Esophagus squamous epithelium (tissue), 5 donors: ENCODE measurements around the gene CCDC175. TPM values are rescaled to one million over a fixed set of nuclear protein-coding genes. Genes with fewer than 3 reads are reported as not detected.

ENCODE experiments used
- DNase-seq: peaks from one replicate; lab custom pipeline; 2025; lab: John Stamatoyannopoulos, UW
- H3K27ac ChIP-seq, 4 donors: fragments of 200-600 bp; sonication (generic); one replicate each; pipeline ENCODE4 v1.5.1; 2016 to 2019; ENCODE audit warnings: mild to moderate bottlenecking in 1 of 4
- H3K27me3 ChIP-seq, 4 donors: fragments of 200-600 bp; sonication (generic); 1 replicate in 3 of 4; 2 replicates in 1 of 4; pipeline versions ENCODE4 v1.5.1 to v1.6.0; 2017 to 2021; ENCODE audit warnings: antibody characterized with exemption in 1 of 4
- H3K36me3 ChIP-seq, 3 donors: fragments of 200-600 bp; sonication (generic); one replicate each; pipeline ENCODE4 v1.5.1; 2016 to 2019
- H3K4me1 ChIP-seq, 3 donors: fragments of 200-600 bp; sonication (generic); one replicate each; pipeline ENCODE4 v1.5.1; 2017 to 2019
- H3K4me3 ChIP-seq, 4 donors: fragments of 200-600 bp; sonication (generic); 1 replicate in 3 of 4; 2 replicates in 1 of 4; pipeline ENCODE4 v1.5.1; 2016 to 2019; ENCODE audit warnings: mild to moderate bottlenecking in 2 of 4, moderate library complexity in 1 of 4
- H3K9me3 ChIP-seq, 3 donors: fragments of 200-600 bp; sonication (generic); one replicate each; pipeline ENCODE4 v1.5.1; 2016 to 2019
- CTCF ChIP-seq, 6 experiments: fragments of 450-650 bp in 4 of 6; fragments of 200-600 bp in 2 of 6; sonication (generic) in 2 of 6; IDR thresholded peaks; one replicate each; pipeline ENCODE4 v1.5.1; 2016 to 2019; ENCODE audit warnings: antibody characterized with exemption in 6 of 6, mild to moderate bottlenecking in 4 of 6, moderate library complexity in 4 of 6
- POLR2A ChIP-seq, 4 donors: fragments of 450-650 bp; IDR thresholded peaks; one replicate each; pipeline ENCODE4 v1.6.1; 2017; ENCODE audit warnings: antibody characterized with exemption in 4 of 4, mild to moderate bottlenecking in 4 of 4, moderate library complexity in 3 of 4
- WGBS, 2 donors: methylation state at CpG; one replicate each; pipeline ENCODE4 v1.1.5; 2018; 5-methylcytosine and 5-hydroxymethylcytosine counted together
- intact Hi-C: fragments of 100-400 bp; cut with DNase I; formaldehyde crosslinking; loops from one replicate; pipeline ENCODE4 v1.15.0; 2022
- total RNA-seq, 4 donors: library from RNA; depleted of rRNA; stranded (reverse); fragments of >200 nt; gene quantifications; one replicate each; pipeline ENCODE4 v1.1.0, GENCODE V29; 2016
- donor health status: DM: yes; HTN: yes; CAD: no.

CCDC175 gene
- total RNA-seq, 4 donors from 2014 or later: not detected

- Histone ChIP-seq H3K27me3 (peaks cover 0 to 3% (median 0%) of the 10 kb centered on the region in 4 donors), H3K9me3 (no peaks in the 10 kb centered on the region), H3K27ac (no peak overlapping the region), H3K4me3 (no peak overlapping the region), H3K36me3 (peaks cover 0 to 15% (median 0%) of the 10 kb centered on the region in 3 donors), H3K4me1 (no peaks in the 10 kb centered on the region)
- no peak for DNase-seq
- TF ChIP-seq CTCF (IDR thresholded peaks at IDR 0.05) (peak; percentile 20 to 75 (median 61)), POLR2A (IDR thresholded peaks at IDR 0.05) (no peak)
- intact Hi-C loops: no loop called here
Measured at GRCh38 chr14:59507063-59507751, 69.4 kb downstream of the CCDC175 start.

- TF ChIP-seq POLR2A (IDR thresholded peaks at IDR 0.05) (no peak), CTCF (IDR thresholded peaks at IDR 0.05) (no peak)
- no peaks in the 10 kb centered on the region for H3K9me3 ChIP-seq
- H3K4me3 ChIP-seq: no peak overlapping the region
- no peaks in the 10 kb centered on the region for H3K27me3 ChIP-seq
- intact Hi-C loops: no loop called here
- DNase-seq: no peak
- WGBS, 2 donors: 70 to 73% methylated on average over 4 of the region's 4 CpGs
- no peak overlapping the region for H3K27ac ChIP-seq
- H3K36me3 ChIP-seq: peaks cover 0 to 35% (median 0%) of the 10 kb centered on the region in 3 donors
- no peaks in the 10 kb centered on the region for H3K4me1 ChIP-seq
Measured at GRCh38 chr14:59503256-59503655, 73.4 kb downstream of the CCDC175 start.

- Histone ChIP-seq H3K4me1 (no peaks in the 10 kb centered on the region), H3K27ac (no peak overlapping the region), H3K4me3 (no peak overlapping the region), H3K27me3 (no peaks in the 10 kb centered on the region), H3K36me3 (peaks cover 0 to 57% (median 0%) of the 10 kb centered on the region in 3 donors), H3K9me3 (no peaks in the 10 kb centered on the region)
- DNase-seq: no peak
- 72 to 84% methylated on average over 3 of the region's 3 CpGs for WGBS, 2 donors
- intact Hi-C loops: no loop called here
- no peak for TF ChIP-seq CTCF (IDR thresholded peaks at IDR 0.05)
Measured at GRCh38 chr14:59500732-59501131, 75.9 kb downstream of the CCDC175 start.

- Histone ChIP-seq H3K4me1 (no peaks in the 10 kb centered on the region), H3K9me3 (no peaks in the 10 kb centered on the region), H3K27ac (no peak overlapping the region), H3K4me3 (no peak overlapping the region), H3K36me3 (peaks cover 4 to 99% (median 4%) of the 10 kb centered on the region in 3 donors), H3K27me3 (no peaks in the 10 kb centered on the region)
- intact Hi-C loops: no loop called here
- 71 to 74% methylated on average over 1 of the region's 1 CpG for WGBS, 2 donors
- TF ChIP-seq CTCF (IDR thresholded peaks at IDR 0.05): no peak
- no peak for TF ChIP-seq POLR2A (IDR thresholded peaks at IDR 0.05)
- DNase-seq: no peak
Measured at GRCh38 chr14:59492384-59492783, 84.2 kb downstream of the CCDC175 start.

GRCh38 chr14:59490756-59491155 is 85.9 kb downstream of the CCDC175 start:
- WGBS, 2 donors: 81 to 86% methylated on average over 3 of the region's 3 CpGs
- intact Hi-C loops: no loop called here
- H3K4me3 ChIP-seq: no peak overlapping the region
- H3K27ac ChIP-seq: no peak overlapping the region
- DNase-seq: no peak
- no peaks in the 10 kb centered on the region for H3K9me3 ChIP-seq
- no peak for TF ChIP-seq POLR2A (IDR thresholded peaks at IDR 0.05)
- no peak for TF ChIP-seq CTCF (IDR thresholded peaks at IDR 0.05)
- H3K27me3 ChIP-seq: no peaks in the 10 kb centered on the region
- peaks cover 4 to 84% (median 4%) of the 10 kb centered on the region in 3 donors for H3K36me3 ChIP-seq
- H3K4me1 ChIP-seq: peaks cover 0 to 13% (median 12%) of the 10 kb centered on the region in 3 donors
